ENCODE measurements around the gene DCAF4L1.

DCAF4L1 gene

DNA sequence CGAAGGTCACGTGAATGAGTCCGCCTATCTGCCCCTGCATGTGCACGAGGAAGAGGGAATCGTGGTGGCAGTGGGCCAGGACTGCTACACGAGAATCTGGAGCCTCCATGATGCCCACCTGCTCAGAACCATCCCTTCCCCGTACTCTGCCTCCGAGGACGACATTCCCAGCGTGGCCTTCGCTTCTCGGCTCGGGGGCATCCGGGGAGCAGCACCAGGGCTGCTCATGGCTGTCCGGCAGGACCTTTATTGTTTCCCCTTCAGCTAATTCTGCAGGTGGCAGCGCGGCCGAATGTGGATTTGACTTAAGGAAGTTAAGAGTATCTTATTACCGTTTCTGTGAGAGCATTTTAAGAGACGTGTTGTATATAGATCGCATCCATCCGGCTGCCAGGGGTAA is 1.2 kb downstream of the DCAF4L1 start:
- TF ChIP-seq, protein P1, sequence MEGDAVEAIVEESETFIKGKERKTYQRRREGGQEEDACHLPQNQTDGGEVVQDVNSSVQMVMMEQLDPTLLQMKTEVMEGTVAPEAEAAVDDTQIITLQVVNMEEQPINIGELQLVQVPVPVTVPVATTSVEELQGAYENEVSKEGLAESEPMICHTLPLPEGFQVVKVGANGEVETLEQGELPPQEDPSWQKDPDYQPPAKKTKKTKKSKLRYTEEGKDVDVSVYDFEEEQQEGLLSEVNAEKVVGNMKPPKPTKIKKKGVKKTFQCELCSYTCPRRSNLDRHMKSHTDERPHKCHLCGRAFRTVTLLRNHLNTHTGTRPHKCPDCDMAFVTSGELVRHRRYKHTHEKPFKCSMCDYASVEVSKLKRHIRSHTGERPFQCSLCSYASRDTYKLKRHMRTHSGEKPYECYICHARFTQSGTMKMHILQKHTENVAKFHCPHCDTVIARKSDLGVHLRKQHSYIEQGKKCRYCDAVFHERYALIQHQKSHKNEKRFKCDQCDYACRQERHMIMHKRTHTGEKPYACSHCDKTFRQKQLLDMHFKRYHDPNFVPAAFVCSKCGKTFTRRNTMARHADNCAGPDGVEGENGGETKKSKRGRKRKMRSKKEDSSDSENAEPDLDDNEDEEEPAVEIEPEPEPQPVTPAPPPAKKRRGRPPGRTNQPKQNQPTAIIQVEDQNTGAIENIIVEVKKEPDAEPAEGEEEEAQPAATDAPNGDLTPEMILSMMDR (conservative IDR thresholded peaks at IDR 0.05; ENCODE audit: control insufficient read depth, insufficient read depth, low read depth, low read length) = no peak
- no peak for DNase-seq (ENCODE audit: low read depth)
- H3K4me3 ChIP-seq (ENCODE audit: control insufficient read depth, low read depth, low read length) = no peak overlapping the region

DNA sequence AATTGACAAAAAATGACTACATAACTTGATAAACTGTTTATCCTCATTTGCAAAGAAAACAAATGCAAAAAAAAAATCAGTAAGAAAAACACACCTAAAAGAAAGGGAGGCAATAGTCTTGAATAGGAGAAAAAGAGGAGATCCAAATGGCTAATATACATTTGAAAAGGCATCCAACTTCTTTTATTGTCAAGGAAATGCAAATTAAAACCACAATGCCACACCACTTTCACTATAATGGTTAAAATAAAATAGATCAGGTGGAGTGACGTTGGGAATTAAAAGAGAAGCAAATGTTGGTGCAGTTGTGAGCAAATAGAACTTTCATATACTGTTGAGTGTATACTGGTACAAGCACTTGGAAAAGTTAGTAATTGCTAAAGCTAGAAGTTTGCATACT is 3.6 kb downstream of the DCAF4L1 start:
- H3K4me3 ChIP-seq (ENCODE audit: control insufficient read depth, low read depth, low read length) = no peak overlapping the region

DNA sequence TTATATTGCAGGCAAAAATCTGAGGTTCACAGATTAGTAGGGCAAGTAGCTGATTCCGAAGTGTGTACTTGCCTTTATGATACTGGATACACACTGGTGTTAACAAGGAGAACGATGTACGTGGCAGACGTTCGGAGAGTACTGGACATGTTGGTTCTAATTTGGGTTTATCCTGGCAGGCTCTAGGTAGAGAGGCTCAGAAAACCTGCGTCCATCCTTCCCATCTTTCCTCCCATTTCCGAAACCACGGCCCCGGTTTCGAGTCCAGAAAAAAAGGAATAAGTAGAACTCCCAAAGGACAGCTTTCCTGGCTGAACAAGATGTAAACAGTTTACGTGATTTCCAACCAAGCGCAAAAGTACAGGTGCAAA is 8.4 kb downstream of the DCAF4L1 start:
- peak overlapping the region; percentile 87 for H3K4me3 ChIP-seq (ENCODE audit: control insufficient read depth, low read depth, low read length)
- DNase-seq (ENCODE audit: low read depth) = no peak
- TF ChIP-seq, protein P1 (conservative IDR thresholded peaks at IDR 0.05; ENCODE audit: control insufficient read depth, insufficient read depth, low read depth, low read length) = no peak

More for the DNA sequence above, 3.6 kb downstream of the DCAF4L1 start:
- TF ChIP-seq, protein P1 (conservative IDR thresholded peaks at IDR 0.05; ENCODE audit: control insufficient read depth, insufficient read depth, low read depth, low read length) = no peak
- no peak for DNase-seq (ENCODE audit: low read depth)

DNA sequence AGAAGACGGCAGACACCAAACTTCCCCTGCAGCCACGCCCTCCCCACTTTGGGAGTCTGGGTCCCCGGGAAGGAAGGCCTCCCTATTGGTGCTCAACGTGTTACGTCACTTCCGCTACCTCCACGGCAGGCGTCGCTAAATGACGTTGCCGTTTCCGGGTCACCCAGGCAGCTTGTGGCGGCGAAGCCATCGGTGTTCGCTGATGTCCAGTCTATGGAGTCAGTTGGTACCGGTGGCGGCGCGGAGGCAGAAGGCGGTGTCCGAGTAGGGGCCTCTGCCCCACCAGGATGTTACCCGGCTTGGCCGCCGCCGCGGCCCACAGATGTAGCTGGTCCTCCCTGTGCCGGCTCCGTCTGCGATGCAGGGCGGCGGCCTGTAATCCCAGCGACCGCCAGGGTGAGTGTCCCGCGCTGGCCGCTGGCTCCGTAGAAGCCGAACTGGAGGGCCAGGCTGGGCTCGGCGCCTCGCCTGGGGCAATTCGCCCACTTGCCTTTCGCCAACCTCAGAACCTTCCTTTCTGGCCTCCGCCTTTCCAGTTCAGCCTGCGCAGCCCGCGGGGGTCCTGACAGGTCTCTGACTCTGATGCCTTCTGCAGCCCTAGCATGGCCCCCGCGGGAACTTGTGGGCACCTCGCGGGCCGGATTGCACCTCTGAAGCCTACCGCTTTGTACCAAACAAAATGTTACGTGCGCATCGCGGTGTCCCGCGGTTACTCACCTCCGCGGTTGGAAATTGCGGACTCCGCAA is 9.0 kb downstream of the DCAF4L1 start, which contains the start of gene SLC30A9:
Gene SLC30A9, plus strand, starts transcription at position 166 of the 747 bp plus-strand sequence. Its CDS starts 122 bp downstream, at position 288.
- peak within 1 kb of the TSS; percentile 87 for H3K4me3 ChIP-seq (ENCODE audit: control insufficient read depth, low read depth, low read length)
- TF ChIP-seq, protein P1 (conservative IDR thresholded peaks at IDR 0.05; ENCODE audit: control insufficient read depth, insufficient read depth, low read depth, low read length) = no peak
- DNase-seq (ENCODE audit: low read depth) = peak; percentile 93

DNA sequence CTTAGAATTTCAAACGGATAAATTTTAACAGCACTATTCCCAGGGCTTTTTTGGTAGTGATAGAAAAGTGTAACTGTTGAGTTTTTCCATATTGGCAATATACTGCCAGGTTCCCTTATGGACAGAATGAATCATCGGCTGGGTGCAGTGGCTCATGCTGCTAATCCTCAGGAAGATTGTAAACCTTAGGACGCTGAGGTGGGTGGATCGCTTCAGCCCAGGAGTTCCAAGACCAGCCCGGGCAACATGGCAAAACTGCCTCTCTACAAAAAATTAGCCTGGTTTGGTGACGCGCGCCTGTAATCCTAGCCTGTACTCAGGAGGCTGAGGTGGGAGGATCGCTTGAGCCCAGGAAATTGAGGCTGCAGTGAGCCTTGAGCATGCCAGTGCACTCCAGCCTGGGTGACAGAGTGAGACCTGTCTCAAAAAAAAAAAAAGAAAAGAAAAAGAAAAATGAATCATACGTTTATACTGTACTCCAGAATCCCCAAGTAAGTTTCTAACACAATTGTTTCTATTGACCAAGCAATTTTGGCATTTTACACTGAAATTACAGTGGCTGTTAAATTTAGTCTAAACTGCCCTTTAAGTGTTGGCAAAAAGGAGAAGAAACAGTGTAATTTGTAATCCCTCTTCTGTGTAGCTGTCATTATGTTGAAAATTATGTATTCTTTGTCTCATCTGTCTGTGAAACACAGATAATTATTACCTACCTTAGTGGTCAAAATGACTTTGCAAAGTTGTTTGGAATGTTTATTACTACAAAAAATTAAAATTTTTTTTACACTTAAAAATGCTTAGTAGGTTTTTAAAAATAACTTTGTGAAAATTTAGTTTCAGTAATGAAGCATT is 10.6 kb downstream of the DCAF4L1 start:
- DNase-seq (ENCODE audit: low read depth) = peak; percentile 37
- peak overlapping the region; percentile 87 for H3K4me3 ChIP-seq (ENCODE audit: control insufficient read depth, low read depth, low read length)
- TF ChIP-seq, protein P1 (conservative IDR thresholded peaks at IDR 0.05; ENCODE audit: control insufficient read depth, insufficient read depth, low read depth, low read length) = no peak

DNA sequence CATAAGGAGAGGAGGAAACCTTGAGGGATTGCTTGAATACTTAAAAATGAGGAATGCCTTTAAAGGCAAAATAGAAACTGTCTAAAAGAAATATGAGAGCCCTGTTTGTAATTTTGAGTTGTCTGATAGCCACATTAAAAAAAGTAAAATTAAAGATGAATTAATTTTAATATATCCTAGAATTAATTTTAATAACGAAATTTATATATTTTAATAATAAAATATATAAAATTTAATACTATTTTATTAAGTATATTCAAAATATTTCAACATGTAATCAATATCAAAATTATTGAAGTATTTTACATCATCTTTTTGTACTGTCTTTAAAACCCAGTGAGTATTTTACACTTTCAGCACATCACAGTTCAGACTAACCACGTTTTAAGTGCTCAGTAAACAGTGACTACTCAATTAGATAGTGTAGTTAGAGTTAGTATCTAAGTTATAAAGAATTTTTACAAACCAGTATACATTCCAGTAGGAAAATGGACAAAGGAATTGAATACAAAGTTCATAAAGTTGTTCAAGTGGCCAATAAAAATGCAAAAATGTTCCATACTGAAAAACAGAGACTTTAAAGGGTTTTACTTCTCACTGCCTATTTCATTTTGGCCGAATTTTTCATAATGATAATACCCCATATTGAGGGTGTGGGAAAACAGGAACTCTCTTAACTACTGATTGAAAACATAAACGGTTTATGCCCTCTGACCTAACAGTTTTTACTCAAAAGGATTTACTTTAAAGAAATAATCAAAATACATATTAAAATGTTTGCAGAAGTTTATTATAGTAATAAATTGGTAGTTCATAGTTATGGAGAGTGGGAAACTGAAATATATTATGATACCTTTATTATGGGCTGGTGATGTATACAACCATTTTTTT is 11.7 kb downstream of the DCAF4L1 start:
- TF ChIP-seq, protein P1 (conservative IDR thresholded peaks at IDR 0.05; ENCODE audit: control insufficient read depth, insufficient read depth, low read depth, low read length) = no peak
- H3K4me3 ChIP-seq (ENCODE audit: control insufficient read depth, low read depth, low read length) = no peak overlapping the region
- DNase-seq (ENCODE audit: low read depth) = no peak

Data from fibroblast of mammary gland (primary cell).